ENCODE data around the gene CD7.

CD7 gene

DNA sequence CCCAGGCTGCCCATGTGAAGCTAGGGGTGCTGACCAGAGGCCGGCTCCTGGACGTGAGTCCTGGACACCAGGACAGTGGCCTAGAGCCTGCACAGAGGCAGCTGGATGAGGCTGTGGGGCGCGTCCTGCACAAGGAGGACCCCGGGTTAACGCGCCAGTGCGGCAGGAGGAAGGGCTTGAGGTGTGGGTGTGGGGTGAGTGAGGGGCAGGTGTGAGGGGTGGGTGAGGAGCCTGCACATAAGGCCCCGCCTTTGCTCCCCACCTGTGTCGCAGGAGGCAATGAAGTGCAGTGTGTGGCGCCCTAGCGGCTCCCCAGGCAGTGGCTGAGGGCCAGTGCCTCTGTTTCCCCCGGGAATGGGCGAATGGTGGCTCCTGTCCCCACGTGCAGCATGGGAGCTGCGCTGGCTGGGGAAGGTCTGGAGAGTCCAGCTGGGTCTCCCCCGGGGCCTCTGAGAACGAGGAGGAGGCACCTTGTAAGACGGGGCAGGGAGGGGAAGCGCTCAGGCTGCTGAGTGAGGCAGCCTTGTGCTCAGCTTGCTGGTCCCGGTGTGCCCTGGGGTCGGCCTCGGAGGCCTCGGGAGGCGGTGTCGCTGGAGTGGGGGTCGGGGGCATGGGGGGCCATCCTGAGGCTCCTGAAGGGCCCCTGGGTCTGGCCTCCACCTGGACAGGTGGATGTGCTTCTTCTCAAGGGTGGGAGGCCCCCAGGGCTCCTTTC lies 3.2 kb downstream of the CD7 start:
- no peak for DNase-seq

DNA sequence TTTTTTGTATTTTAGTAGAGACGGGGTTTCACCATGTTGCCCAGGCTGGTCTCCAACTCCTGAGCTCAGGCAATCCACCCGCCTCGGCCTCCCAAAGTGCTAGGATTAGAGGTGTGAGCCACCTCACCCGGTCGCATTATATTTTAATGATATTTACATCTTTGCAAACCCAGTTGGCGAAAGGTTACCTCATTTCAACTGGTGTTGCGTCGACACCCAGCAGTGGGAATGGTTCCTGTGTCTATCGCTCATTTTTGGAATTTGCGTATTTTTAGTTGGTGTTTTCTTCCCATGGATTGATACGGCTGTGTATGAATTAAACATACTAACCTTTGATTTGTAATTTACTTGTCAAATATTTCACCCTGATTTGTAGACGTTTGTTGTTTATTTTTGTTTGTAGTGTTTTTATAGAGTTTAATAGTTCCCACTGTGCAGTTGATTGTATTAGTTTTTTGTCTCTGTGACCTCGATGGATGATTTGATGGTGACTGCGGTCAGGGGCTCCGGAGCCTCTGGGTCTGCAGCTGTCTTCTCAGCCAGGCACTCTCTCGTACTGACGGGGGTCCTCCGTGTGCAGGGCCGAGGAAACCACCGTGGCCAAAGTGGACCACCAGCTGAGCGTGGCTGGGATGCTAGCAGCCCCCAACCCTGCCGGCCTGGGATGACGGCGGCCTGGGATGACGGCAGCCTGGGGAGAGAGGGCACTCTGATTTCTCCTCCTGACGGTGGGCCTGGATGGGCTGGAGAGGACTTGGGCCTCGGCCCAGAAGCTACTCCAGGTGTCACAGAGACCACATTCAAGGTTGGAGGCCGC lies 4.0 kb downstream of the CD7 start:
- no peak for DNase-seq

DNA sequence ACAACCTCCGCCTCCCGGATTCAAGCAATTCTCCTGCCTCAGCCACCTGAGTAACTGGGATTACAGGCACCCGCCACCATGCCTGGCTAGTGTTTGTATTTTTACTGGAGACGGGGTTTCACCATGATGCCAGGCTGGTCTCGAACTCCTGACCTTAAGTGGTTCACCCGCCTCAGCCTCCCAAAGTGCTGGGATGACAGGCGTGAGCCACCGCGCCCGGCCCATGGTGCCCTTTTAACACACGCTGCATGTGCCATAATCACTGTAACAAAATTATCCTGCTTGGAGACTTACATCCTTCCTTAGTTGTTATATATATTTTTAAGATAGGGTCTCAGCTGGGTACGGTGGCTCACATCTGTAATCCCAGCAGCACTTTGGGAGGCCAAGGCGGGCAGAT lies 5.4 kb downstream of the CD7 start:
- DNase-seq, result no peak

DNA sequence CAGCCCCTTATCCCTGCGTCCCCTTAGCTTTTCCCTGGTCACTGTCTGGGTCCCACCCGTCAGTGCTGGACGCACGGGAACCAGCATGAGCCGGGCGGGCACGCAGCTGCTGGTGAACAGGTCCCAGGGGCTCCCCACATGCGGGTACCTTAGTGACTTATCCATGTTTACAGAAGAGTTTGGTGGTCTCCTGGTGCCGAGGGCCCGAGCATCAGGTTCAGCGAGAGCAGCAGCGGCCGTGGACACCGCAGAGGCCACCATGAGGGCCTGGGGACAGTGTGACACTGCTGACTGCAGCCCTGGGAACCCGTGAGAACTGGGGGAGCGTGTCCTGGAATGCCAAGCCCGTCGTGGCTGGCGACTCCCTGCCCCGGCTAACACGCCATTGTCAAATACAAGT lies 6.5 kb downstream of the CD7 start:
- no peak for DNase-seq

DNA sequence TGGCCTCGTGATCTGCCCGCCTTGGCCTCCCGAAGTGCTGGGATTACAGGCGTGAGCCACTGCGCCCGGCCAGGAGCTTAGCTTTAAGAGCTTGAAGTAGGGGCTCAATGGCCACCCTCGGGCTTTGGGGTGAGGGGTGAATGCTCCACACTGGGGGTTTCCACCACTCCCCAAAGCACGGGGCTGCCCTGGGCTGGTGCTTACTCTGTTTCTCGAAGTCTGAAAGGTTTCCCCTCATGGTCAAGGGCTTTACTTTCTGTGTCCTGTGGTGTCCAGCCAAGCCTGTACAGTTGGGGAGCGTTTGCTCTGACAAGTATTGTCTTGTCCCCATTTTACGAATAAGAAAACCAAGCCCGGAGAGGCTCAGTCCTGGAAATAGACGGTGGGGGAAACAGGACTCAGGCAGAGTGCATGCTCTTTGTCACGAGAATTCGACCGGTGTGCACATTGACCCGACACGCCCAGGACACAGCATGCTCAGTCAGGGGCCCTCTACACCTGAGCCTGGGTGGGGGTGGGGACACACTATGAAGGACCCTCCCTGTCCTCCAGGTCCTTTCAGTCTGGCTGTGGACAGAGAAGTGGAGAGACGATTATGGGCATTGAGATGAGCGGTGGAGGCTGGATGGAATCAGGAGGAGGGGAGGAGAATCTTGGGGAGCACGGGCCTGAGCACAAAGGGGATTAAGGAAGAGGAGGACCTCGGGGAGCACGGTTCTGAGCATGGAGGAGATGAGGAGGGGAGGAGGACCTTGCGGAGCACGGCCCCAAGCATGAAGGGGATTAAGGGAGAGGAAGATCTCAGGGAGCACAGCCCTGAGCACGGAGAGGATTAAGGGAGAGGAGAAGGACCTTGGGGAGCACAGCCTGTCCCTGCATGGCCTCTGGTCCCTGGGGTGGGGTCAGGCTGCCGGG lies 7.5 kb downstream of the CD7 start:
- DNase-seq, result no peak

DNA sequence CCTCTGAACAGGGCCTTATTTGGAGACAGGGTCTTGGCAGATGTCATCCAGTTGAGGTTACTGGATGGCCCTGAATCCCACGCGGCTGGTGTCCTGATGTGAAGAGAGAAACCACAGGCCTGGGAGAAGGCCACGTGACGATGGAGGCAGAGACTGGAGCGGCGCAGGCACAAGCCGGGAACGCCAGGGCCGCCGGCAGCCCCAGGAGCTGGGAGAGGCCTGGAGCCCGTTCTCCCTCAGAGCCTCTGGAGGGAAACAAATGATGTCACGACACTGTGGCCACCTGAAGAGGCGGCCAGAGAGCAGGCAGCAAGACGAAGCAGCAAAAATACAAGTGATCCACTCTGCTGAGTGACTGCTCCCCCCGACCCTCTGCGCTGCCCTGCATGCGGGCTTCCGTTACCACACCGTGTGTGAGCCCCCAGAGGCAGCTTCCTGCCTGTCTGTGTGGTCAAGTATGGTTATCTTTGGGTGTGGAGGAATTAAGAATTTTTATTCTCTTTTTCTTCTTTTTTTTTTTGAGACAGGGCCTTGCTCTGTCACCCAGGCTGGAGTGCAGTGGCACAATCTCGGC lies 11.6 kb downstream of the CD7 start:
- DNase-seq, result no peak

DNA sequence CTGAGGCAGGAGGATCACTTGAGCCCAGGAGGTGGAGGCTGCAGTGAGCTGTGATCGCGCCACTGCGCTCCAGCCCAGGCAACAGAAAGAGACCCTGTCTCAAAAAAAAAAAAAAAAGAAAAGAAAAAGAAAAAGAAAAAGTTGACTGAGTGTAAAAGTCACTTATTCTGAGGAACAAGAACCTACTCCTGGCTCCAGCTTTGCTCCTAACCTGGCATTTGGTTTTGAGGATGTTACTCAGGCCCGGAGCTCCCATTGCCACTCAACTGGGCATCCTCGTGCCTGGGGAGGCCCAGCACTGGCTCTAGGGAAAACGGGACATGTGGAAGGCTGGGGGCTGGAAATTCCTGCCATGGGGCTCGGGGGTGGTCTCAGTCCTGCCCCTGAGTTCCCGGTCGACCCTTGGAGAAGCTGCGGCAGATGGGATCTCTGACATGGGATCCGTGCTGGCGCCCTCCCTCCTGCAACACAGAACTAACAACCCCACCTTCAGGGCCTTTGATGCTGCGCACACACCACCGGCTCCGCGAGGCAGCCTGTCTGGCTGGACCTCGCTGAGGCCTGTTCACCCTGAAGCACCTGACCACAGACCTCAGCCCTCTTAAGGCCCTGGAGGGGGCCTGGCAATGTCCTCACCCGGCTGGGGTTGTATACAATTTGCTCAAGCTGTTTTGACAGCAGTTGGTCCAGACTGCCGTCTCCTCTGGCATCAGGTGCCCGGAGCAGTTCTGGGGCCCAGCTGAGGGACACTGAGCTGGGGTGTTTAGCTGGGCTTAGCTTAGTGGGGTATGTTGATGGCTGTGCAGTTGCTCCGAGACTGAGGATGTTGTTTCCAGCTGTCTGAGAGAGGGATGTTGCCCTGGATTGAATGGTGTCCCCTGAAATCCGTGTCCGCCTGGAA lies 12.3 kb downstream of the CD7 start:
- DNase-seq, result no peak

DNA sequence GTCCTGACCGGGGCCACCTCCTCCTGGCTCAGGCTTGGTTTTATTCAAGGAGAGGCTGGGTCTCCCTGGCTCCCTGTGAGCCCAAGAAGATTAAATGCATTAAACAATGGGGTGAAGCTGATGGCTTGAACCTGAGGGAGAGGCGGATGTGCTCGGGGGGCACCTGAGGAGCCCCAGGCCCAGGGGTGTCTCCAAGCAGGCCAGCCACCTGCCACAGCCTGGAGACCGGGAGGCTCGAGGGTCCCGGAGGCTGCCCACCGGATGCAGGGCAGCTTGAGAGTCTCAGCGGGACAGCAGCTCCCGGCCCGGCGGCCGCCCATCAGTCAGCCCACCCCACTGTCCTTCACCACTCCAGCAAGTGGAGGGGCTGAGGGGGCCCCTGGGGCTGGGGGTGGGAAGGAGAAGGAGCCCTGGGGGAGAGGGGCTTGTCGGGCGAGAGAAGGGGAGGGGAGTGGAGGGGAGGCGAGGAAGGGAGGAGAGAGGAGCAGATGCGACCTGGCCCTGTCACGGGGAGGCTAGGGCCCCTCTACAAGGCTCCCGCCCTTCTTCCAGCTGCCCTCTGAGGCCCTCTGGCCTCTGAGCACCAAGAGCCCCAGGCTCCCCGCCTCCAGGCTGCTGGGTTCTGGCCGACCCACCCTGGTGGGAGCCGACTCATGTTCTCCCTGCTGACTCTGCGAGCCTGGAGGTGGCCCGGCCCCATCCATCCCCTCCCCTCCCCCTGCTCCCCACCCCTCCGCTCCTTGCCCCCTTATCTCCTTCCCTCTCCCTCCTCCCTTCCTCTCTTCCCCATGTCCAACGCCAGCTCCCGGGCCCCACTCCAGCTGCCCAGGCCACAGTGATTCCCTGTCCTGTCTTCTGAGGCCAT lies 13.2 kb downstream of the CD7 start:
- no peak for DNase-seq

DNA sequence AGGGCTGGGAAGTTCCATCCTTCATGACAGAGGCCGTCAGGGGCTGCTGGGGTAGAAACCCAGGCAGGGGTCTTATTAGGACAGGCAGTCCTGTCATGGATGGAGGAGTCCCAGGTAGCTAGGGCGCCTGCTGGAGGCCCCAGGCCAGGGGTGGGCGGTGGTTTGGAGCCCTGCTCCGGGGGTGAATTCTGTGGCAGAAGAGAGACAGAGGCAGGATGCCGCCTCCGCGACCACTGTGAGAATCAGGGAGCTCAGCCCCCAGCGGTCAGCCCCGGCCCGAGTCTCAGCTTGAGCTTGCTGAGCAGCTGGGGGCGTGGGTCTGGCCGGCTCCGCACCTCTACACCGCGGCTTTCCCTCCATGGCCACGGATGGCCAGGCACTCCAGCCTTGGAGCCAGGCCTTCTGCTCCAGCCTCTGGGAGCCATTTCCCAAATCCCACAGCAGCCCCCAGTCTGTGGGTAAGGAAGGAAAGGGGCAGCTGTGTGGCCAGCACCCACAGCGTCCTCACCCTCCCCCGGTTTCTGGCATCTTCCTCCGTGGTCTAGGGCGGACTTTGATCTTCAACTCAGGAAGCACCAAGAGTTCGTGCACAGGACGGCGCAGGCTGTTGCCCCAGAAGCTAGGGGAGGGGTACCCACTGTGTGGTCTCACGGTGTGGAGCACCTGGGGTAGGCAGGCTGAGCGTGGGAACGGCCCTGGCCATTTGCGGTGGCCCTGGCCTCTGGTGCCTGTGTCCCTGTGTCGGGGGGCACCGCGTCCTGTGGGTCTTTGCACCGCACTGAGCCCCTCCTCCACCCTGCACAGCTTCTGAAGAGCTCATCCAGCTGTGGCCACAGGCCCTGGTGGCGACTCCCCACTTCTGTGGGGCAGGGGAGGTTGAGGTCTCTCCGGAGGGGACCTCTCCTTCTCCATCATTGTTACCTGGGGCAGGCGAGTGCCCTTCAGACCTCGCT lies 14.1 kb downstream of the CD7 start:
- no peak for DNase-seq

DNA sequence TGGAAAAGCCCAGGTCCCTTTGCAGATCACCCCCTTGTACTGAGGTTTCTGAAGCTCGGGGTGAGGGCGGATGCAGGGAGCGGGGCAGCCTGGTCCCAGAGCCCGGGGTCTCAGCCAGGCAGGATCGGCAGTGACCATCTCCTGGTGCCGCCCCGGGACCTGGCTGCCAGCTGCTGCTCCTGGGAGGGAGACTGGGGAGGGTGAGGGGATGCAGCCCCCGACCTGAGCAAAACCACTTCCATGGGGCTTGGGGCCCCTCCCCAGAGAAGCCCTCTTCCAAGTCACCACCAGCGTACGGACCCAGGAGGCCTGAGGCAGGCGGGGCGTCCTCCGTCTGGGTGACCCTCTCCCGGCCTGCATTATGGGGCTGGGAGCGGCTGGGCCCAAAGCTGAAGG lies 14.8 kb downstream of the CD7 start:
- no peak for DNase-seq

DNA sequence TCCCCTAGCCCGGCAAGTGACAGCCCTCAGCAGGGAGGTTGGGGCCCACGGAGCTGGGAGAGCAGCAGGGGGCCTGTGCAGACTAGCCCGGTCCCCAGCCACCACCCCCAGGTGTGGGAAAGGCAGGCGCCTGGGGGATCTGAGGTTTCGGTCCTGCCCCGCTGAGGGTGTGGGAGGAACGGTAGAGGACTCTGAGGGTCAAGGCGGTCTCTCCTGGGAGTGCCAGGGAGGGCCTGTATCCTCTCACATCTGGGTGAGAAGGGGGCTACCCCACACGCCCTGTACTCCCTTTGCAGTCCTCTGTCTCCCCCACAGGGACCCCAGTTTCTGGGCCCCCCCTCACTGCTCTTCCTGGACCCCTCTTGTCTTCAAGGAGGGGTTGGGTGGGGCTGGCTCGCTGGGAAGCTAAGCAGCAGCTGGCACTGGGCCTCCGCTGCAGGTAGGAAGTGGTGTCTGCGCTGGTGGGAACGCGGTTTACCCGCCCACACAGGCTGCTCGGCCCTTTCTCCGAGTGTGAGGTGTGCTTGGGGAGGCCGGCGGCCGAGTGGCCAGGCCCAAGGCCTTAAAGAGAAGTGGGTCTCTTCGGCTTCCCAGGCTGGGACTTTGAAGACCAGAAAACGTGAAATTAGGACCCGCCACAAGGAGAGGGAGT lies 15.4 kb downstream of the CD7 start:
- DNase-seq, result no peak

DNA sequence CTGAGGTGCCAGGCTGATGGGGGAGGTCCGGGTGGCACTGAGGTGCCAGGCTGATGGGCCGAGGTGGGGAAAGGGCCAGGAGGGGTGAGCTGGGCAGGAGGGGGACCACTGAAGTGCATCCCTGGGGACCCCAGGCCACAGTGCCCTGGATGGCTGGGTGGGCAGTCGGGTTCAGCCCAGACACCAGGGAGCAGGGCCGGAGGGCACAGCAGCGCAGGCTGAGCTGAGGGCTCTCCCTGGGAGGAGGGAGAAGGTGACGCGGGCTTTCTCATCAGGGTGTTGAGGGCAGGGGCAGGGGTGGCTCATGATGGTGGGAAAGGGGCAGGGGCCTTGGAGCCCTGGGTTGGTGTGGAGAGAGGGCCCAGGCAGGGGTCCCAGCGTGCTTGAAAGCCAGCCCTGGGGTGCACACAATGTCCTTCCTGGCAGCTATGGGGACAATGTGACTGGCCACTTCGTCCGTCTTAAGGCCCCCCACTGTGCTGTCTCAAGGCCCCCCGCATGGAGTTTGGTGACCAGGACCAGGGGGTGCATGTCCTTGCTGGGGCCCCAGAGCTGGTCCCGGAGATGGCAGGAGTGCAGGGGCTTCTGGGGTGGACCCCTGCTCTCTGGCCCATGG lies 16.0 kb downstream of the CD7 start:
- DNase-seq, result no peak

DNA sequence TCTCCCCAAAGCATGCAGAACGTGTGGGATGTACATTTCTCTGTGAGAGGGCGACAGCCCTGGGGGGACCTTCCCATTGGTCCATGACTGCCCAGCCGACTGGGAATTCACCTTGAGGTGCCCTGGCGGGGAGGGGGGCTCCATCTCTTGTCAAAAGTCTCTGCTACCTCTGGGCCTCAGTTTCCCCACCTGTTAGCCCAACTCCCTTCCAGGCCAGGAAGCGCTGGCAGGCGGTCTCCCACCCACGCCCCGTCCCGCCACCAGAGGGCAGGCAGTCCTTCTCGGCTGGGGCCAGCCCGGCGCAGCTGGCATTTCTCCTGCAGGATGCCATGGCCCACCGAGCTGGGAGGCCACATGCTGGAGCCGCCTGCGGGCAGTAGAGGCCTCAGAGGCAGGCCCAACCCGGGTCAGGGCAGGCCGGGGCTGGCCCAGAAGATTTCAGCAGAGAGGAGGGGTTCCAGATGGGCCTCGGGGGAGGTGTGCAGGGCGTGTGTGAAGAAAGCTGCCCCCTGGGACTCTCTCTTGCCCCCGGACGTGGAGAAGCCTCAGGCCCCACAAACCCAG lies 16.6 kb downstream of the CD7 start:
- peak; percentile 85 for DNase-seq

DNA sequence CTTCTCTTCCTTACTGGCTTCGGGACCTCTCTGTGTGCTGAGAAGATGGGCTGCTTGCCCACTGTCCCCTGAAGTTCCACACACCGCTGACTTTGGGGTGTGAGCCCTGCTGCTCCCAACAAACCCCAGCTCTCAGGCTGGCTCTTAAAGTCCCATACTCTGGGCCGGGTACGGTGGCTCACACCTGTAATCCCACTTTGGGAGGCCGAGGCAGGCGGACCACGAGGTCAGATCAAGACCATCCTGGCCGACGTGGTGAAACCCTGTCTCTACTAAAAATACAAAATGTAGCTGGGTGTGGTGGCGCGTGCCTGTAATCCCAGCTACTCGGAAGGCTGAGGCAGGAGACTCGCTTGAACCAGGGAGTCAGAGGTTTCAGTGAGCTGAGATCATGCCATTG lies 17.2 kb downstream of the CD7 start:
- DNase-seq, result no peak

DNA sequence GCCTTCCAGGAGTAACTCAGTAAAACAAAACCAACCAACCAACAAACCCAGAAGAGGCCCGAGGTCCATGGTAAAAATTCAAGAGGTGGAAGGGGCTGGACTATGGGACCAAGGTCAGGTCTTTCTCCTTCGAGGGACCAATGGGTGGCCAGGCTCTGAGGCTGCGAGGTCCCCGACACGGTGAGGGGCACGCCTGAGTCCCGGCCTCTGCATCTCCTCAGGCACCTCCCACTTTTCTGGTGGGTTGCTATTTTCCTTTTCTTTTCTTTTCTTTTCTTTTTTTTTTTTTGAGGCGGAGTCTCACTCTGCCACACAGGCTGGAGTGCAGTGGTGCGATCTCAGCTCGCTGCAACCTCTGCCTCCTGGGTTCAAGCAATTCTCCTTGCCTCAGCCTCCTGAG lies 18.0 kb downstream of the CD7 start:
- DNase-seq, result no peak

DNA sequence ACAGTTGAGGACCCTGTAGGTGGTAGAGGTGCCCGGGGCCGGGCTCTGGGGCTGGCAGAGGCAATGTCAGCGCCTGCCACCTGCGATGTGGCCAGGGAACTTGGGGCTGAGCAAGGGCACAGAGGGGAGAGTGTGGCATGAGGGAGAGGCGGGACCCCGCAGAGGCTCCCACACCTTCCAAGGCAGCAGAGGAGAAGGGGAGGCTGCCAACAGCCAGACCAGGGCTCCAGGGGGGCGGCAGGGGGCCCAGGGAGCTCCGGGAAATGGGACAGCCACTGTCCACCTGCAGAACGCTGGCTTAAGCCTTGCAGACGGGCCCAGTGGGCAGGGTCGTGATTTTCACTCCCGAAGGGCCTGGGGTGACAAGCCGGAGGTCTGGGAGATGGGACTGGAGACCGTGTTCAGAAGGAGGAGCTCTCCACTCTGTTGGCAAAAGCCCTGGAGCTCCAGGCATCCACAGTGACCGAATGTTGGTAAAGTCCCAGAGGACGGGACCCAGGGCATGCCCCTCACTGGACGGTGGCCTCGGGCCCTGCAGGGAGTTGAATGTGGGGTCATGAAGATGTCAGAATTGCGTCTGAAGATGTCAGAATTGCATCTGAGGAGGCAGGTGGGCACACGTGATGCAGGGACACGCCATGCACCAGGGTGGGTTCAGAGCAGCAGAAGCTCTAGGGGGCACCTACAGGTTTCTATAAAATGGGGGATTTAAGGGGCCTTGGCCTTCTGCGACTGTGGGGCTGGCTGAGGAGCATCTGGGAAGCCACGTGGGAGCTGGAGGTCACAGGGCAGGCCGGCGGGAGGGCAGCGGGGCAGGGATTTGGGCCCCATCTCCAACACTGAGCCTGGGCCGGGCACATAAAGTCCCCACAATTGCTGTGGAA lies 18.6 kb downstream of the CD7 start:
- no peak for DNase-seq

Measured in islet precursor cell (in vitro differentiated cells).